Activated T-helper 17 cell treated with anti-CD3 and anti-CD28 coated beads, Interleukin-2, amount 50 U/mL, for 72 hours (primary cell): ENCODE results near the gene AGPS. TPM values are rescaled to one million over a fixed set of nuclear protein-coding genes. Genes with fewer than 3 reads are reported as not detected.
A peak's percentile ranks its signal among the peaks of the same experiment; 100 is the strongest.

ENCODE experiments used
- ATAC-seq: fragments of 150-1000 bp; cut with Tn5 transposase; replicated peaks from 2 replicates; pipeline ENCODE4 v1.10.0; 2021; ENCODE audit warnings: mild to moderate bottlenecking, moderate library complexity
- H3K27ac Mint-ChIP-seq: one replicate; pipeline ENCODE4 v1.8.0; 2022; ENCODE audit warnings: mixed read lengths
- H3K27me3 Mint-ChIP-seq: one replicate; pipeline ENCODE4 v1.8.0; 2022; ENCODE audit warnings: mixed read lengths
- H3K36me3 Mint-ChIP-seq: one replicate; pipeline ENCODE4 v1.8.0; 2022; ENCODE audit warnings: low read depth, mild to moderate bottlenecking, mixed read lengths
- H3K4me1 Mint-ChIP-seq: one replicate; pipeline ENCODE4 v1.8.0; 2022; ENCODE audit warnings: mixed read lengths
- H3K4me3 Mint-ChIP-seq: one replicate; pipeline ENCODE4 v1.8.0; 2022; ENCODE audit warnings: mild to moderate bottlenecking, mixed read lengths
- H3K9me3 Mint-ChIP-seq: one replicate; pipeline ENCODE4 v1.8.0; 2022; ENCODE audit warnings: mixed read lengths
- total RNA-seq, 2 donors: library from RNA; stranded (reverse); gene quantifications; one replicate each; pipeline ENCODE4 v1.2.3, GENCODE V29; 2022

Gene AGPS
- total RNA-seq, 2 donors from 2014 or later: 31.4 to 70.0 TPM

GRCh38 chr2:177568390-177568789 is 175.8 kb downstream of the AGPS start:
- Mint-ChIP-seq H3K4me3 (no peak overlapping the region), H3K4me1 (no peaks in the 10 kb centered on the region), H3K27me3 (peaks cover 7% of the 10 kb centered on the region), H3K36me3 (no peaks in the 10 kb centered on the region), H3K9me3 (no peaks in the 10 kb centered on the region), H3K27ac (no peak overlapping the region)
- peak; percentile 23 for ATAC-seq

- Mint-ChIP-seq H3K4me3 (no peak overlapping the region), H3K4me1 (no peaks in the 10 kb centered on the region), H3K9me3 (no peaks in the 10 kb centered on the region), H3K27ac (no peak overlapping the region), H3K27me3 (peaks cover 7% of the 10 kb centered on the region), H3K36me3 (no peaks in the 10 kb centered on the region)
- ATAC-seq: no peak
Measured at GRCh38 chr2:177568893-177569292, 176.3 kb downstream of the AGPS start.

GRCh38 chr2:177572236-177572671 is 179.7 kb downstream of the AGPS start:
- peaks cover 5% of the 10 kb centered on the region for H3K27me3 Mint-ChIP-seq
- no peak overlapping the region for H3K27ac Mint-ChIP-seq
- no peak for ATAC-seq
- no peaks in the 10 kb centered on the region for H3K36me3 Mint-ChIP-seq
- no peaks in the 10 kb centered on the region for H3K4me1 Mint-ChIP-seq
- no peaks in the 10 kb centered on the region for H3K9me3 Mint-ChIP-seq
- no peak overlapping the region for H3K4me3 Mint-ChIP-seq

- no peak for ATAC-seq
- peaks cover 3% of the 10 kb centered on the region for H3K27me3 Mint-ChIP-seq
- no peaks in the 10 kb centered on the region for H3K9me3 Mint-ChIP-seq
- H3K4me3 Mint-ChIP-seq: no peak overlapping the region
- H3K4me1 Mint-ChIP-seq: no peaks in the 10 kb centered on the region
- no peaks in the 10 kb centered on the region for H3K36me3 Mint-ChIP-seq
- no peak overlapping the region for H3K27ac Mint-ChIP-seq
Measured at GRCh38 chr2:177573120-177573519, 180.5 kb downstream of the AGPS start.

GRCh38 chr2:177574356-177574755 is 181.8 kb downstream of the AGPS start:
- Mint-ChIP-seq H3K4me1 (no peaks in the 10 kb centered on the region), H3K4me3 (no peak overlapping the region), H3K36me3 (no peaks in the 10 kb centered on the region), H3K9me3 (no peaks in the 10 kb centered on the region), H3K27ac (no peak overlapping the region), H3K27me3 (peaks cover 3% of the 10 kb centered on the region)
- ATAC-seq: no peak

GRCh38 chr2:177575358-177575757 is 182.8 kb downstream of the AGPS start:
- Mint-ChIP-seq H3K9me3 (no peaks in the 10 kb centered on the region), H3K4me3 (no peak overlapping the region), H3K27ac (no peak overlapping the region), H3K27me3 (peaks cover 3% of the 10 kb centered on the region), H3K4me1 (no peaks in the 10 kb centered on the region), H3K36me3 (no peaks in the 10 kb centered on the region)
- ATAC-seq: no peak

- Mint-ChIP-seq H3K4me1 (no peaks in the 10 kb centered on the region), H3K27ac (no peak overlapping the region), H3K4me3 (no peak overlapping the region), H3K9me3 (no peaks in the 10 kb centered on the region), H3K36me3 (no peaks in the 10 kb centered on the region), H3K27me3 (peaks cover 3% of the 10 kb centered on the region)
- no peak for ATAC-seq
Measured at GRCh38 chr2:177577075-177577474, 184.5 kb downstream of the AGPS start.

GRCh38 chr2:177578454-177578853 is 185.9 kb downstream of the AGPS start:
- H3K9me3 Mint-ChIP-seq: no peaks in the 10 kb centered on the region
- no peaks in the 10 kb centered on the region for H3K36me3 Mint-ChIP-seq
- no peaks in the 10 kb centered on the region for H3K4me1 Mint-ChIP-seq
- H3K27me3 Mint-ChIP-seq: peaks cover 3% of the 10 kb centered on the region
- H3K27ac Mint-ChIP-seq: no peak overlapping the region
- ATAC-seq: no peak
- no peak overlapping the region for H3K4me3 Mint-ChIP-seq

- Mint-ChIP-seq H3K27ac (no peak overlapping the region), H3K27me3 (peaks cover 3% of the 10 kb centered on the region), H3K4me3 (no peak overlapping the region), H3K4me1 (no peaks in the 10 kb centered on the region), H3K36me3 (no peaks in the 10 kb centered on the region), H3K9me3 (no peaks in the 10 kb centered on the region)
- no peak for ATAC-seq
Measured at GRCh38 chr2:177579486-177580036, 187.0 kb downstream of the AGPS start.

GRCh38 chr2:177582000-177582399 is 189.4 kb downstream of the AGPS start:
- Mint-ChIP-seq H3K27ac (no peak overlapping the region), H3K36me3 (no peaks in the 10 kb centered on the region), H3K4me3 (no peak overlapping the region), H3K9me3 (no peaks in the 10 kb centered on the region), H3K27me3 (peaks cover 3% of the 10 kb centered on the region), H3K4me1 (no peaks in the 10 kb centered on the region)
- ATAC-seq: no peak

- no peaks in the 10 kb centered on the region for H3K4me1 Mint-ChIP-seq
- ATAC-seq: no peak
- H3K27me3 Mint-ChIP-seq: peaks cover 4% of the 10 kb centered on the region
- H3K9me3 Mint-ChIP-seq: no peaks in the 10 kb centered on the region
- no peaks in the 10 kb centered on the region for H3K36me3 Mint-ChIP-seq
- H3K27ac Mint-ChIP-seq: no peak overlapping the region
- no peak overlapping the region for H3K4me3 Mint-ChIP-seq
Measured at GRCh38 chr2:177584030-177584692, 191.6 kb downstream of the AGPS start.

GRCh38 chr2:177585234-177585863 is 192.8 kb downstream of the AGPS start:
- H3K4me3 Mint-ChIP-seq: no peak overlapping the region
- H3K9me3 Mint-ChIP-seq: no peaks in the 10 kb centered on the region
- H3K27ac Mint-ChIP-seq: no peak overlapping the region
- peaks cover 10% of the 10 kb centered on the region for H3K27me3 Mint-ChIP-seq
- H3K36me3 Mint-ChIP-seq: no peaks in the 10 kb centered on the region
- no peak for ATAC-seq
- H3K4me1 Mint-ChIP-seq: no peaks in the 10 kb centered on the region

GRCh38 chr2:177586154-177586553 is 193.6 kb downstream of the AGPS start:
- Mint-ChIP-seq H3K4me1 (no peaks in the 10 kb centered on the region), H3K27ac (no peak overlapping the region), H3K27me3 (peaks cover 8% of the 10 kb centered on the region), H3K4me3 (no peak overlapping the region), H3K36me3 (no peaks in the 10 kb centered on the region), H3K9me3 (no peaks in the 10 kb centered on the region)
- no peak for ATAC-seq

- Mint-ChIP-seq H3K27ac (no peak overlapping the region), H3K36me3 (no peaks in the 10 kb centered on the region), H3K4me3 (no peak overlapping the region), H3K4me1 (no peaks in the 10 kb centered on the region), H3K27me3 (peaks cover 8% of the 10 kb centered on the region), H3K9me3 (no peaks in the 10 kb centered on the region)
- no peak for ATAC-seq
Measured at GRCh38 chr2:177587371-177587770, 194.8 kb downstream of the AGPS start.

GRCh38 chr2:177588671-177589070 is 196.1 kb downstream of the AGPS start:
- Mint-ChIP-seq H3K4me3 (no peak overlapping the region), H3K36me3 (no peaks in the 10 kb centered on the region), H3K27ac (no peak overlapping the region), H3K27me3 (peaks cover 13% of the 10 kb centered on the region), H3K9me3 (no peaks in the 10 kb centered on the region), H3K4me1 (no peaks in the 10 kb centered on the region)
- no peak for ATAC-seq
